ENCODE data around the gene OR10P1. TPM values are rescaled to one million over a fixed set of nuclear protein-coding genes. Genes with fewer than 3 reads are reported as not detected.

The OR10P1 gene
- total RNA-seq, 1 donor from 2014 or later, result not detected

- no peak for FAIRE-seq
- H3K9me3 Mint-ChIP-seq (ENCODE audit: unreplicated experiment), result no peaks in the 10 kb centered on the region
These were observed 26.7 kb downstream of the OR10P1 start for GRCh38 chr12:55663391-55663790.

GRCh38 chr12:55664826-55665225 lies 28.1 kb downstream of the OR10P1 start:
- Histone ChIP-seq H3K9me3 (ENCODE audit: insufficient read depth, low read depth, low read length) (no peaks in the 10 kb centered on the region), H3K36me3 (ENCODE audit: insufficient read depth, low read length) (no peaks in the 10 kb centered on the region), H4K20me1 (ENCODE audit: insufficient read depth, low read length) (no peaks in the 10 kb centered on the region), H3K27me3 (ENCODE audit: insufficient read depth, low read length) (peaks cover 4% of the 10 kb centered on the region), H3K4me3 (ENCODE audit: insufficient read depth, low read depth, low read length) (no peak overlapping the region), H3K9ac (ENCODE audit: low read length) (no peak overlapping the region), H3K4me1 (ENCODE audit: insufficient read depth, low read length) (no peaks in the 10 kb centered on the region), H2AFZ (ENCODE audit: low read depth, low read length) (no peak overlapping the region), H3K79me2 (ENCODE audit: insufficient read depth, low read length) (no peaks in the 10 kb centered on the region), H3K4me2 (ENCODE audit: low read length) (no peak overlapping the region), H3K27ac (ENCODE audit: low read depth, low read length) (no peak overlapping the region)
- DNase-seq (ENCODE audit: low read depth), result no peak
- H3K4me1 Mint-ChIP-seq (ENCODE audit: low read depth, unreplicated experiment), result no peaks in the 10 kb centered on the region
- no peak overlapping the region for H3K4me3 Mint-ChIP-seq (ENCODE audit: unreplicated experiment)
- H3K27ac Mint-ChIP-seq (ENCODE audit: unreplicated experiment), result no peak overlapping the region
- H3K27me3 Mint-ChIP-seq (ENCODE audit: low read depth, unreplicated experiment), result peaks cover 8% of the 10 kb centered on the region
- TF ChIP-seq EZH2 (IDR thresholded peaks at IDR 0.05; ENCODE audit: insufficient read depth, low read length) (no peak), CTCF (IDR thresholded peaks at IDR 0.05; ENCODE audit: insufficient read depth, low read depth, low read length) (no peak)
- no peaks in the 10 kb centered on the region for H3K9me3 Mint-ChIP-seq (ENCODE audit: unreplicated experiment)
- no peaks in the 10 kb centered on the region for H3K36me3 Mint-ChIP-seq (ENCODE audit: low read depth, unreplicated experiment)
- FAIRE-seq, result no peak

More at GRCh38 chr12:55663391-55663790, 26.7 kb downstream of the OR10P1 start:
- no peak overlapping the region for H3K4me3 ChIP-seq (ENCODE audit: insufficient read depth, low read depth, low read length)
- Mint-ChIP-seq H3K27me3 (ENCODE audit: low read depth, unreplicated experiment) (peaks cover 15% of the 10 kb centered on the region), H3K36me3 (ENCODE audit: low read depth, unreplicated experiment) (no peaks in the 10 kb centered on the region), H3K4me3 (ENCODE audit: unreplicated experiment) (no peak overlapping the region), H3K4me1 (ENCODE audit: low read depth, unreplicated experiment) (no peaks in the 10 kb centered on the region), H3K27ac (ENCODE audit: unreplicated experiment) (no peak overlapping the region)
- H2AFZ ChIP-seq (ENCODE audit: low read depth, low read length), result no peak overlapping the region
- no peak overlapping the region for H3K27ac ChIP-seq (ENCODE audit: low read depth, low read length)
- H3K79me2 ChIP-seq (ENCODE audit: insufficient read depth, low read length), result no peaks in the 10 kb centered on the region
- no peak overlapping the region for H3K4me2 ChIP-seq (ENCODE audit: low read length)
- no peaks in the 10 kb centered on the region for H3K36me3 ChIP-seq (ENCODE audit: insufficient read depth, low read length)
- H3K27me3 ChIP-seq (ENCODE audit: insufficient read depth, low read length), result peaks cover 4% of the 10 kb centered on the region
- no peak overlapping the region for H3K9ac ChIP-seq (ENCODE audit: low read length)
- no peaks in the 10 kb centered on the region for H4K20me1 ChIP-seq (ENCODE audit: insufficient read depth, low read length)
- H3K9me3 ChIP-seq (ENCODE audit: insufficient read depth, low read depth, low read length), result no peaks in the 10 kb centered on the region
- TF ChIP-seq EZH2 (IDR thresholded peaks at IDR 0.05; ENCODE audit: insufficient read depth, low read length) (no peak), CTCF (IDR thresholded peaks at IDR 0.05; ENCODE audit: insufficient read depth, low read depth, low read length) (no peak)
- no peak for DNase-seq (ENCODE audit: low read depth)
- H3K4me1 ChIP-seq (ENCODE audit: insufficient read depth, low read length), result no peaks in the 10 kb centered on the region

- Histone ChIP-seq H3K27me3 (ENCODE audit: insufficient read depth, low read length) (peaks cover 4% of the 10 kb centered on the region), H3K4me3 (ENCODE audit: insufficient read depth, low read depth, low read length) (no peak overlapping the region), H3K27ac (ENCODE audit: low read depth, low read length) (no peak overlapping the region), H3K36me3 (ENCODE audit: insufficient read depth, low read length) (no peaks in the 10 kb centered on the region), H3K9me3 (ENCODE audit: insufficient read depth, low read depth, low read length) (no peaks in the 10 kb centered on the region), H4K20me1 (ENCODE audit: insufficient read depth, low read length) (no peaks in the 10 kb centered on the region), H2AFZ (ENCODE audit: low read depth, low read length) (no peak overlapping the region), H3K4me1 (ENCODE audit: insufficient read depth, low read length) (no peaks in the 10 kb centered on the region), H3K9ac (ENCODE audit: low read length) (no peak overlapping the region), H3K79me2 (ENCODE audit: insufficient read depth, low read length) (no peaks in the 10 kb centered on the region), H3K4me2 (ENCODE audit: low read length) (no peak overlapping the region)
- no peak overlapping the region for H3K27ac Mint-ChIP-seq (ENCODE audit: unreplicated experiment)
- H3K36me3 Mint-ChIP-seq (ENCODE audit: low read depth, unreplicated experiment), result no peaks in the 10 kb centered on the region
- peaks cover 11% of the 10 kb centered on the region for H3K27me3 Mint-ChIP-seq (ENCODE audit: low read depth, unreplicated experiment)
- FAIRE-seq (no peak), DNase-seq (ENCODE audit: low read depth) (no peak)
- H3K4me3 Mint-ChIP-seq (ENCODE audit: unreplicated experiment), result no peak overlapping the region
- H3K4me1 Mint-ChIP-seq (ENCODE audit: low read depth, unreplicated experiment), result no peaks in the 10 kb centered on the region
- H3K9me3 Mint-ChIP-seq (ENCODE audit: unreplicated experiment), result no peaks in the 10 kb centered on the region
- TF ChIP-seq EZH2 (IDR thresholded peaks at IDR 0.05; ENCODE audit: insufficient read depth, low read length) (no peak), CTCF (IDR thresholded peaks at IDR 0.05; ENCODE audit: insufficient read depth, low read depth, low read length) (no peak)
These were observed 29.8 kb downstream of the OR10P1 start for GRCh38 chr12:55666508-55666907.
